ENCODE results near the gene G6PC1. TPM values are rescaled to one million over a fixed set of nuclear protein-coding genes. Genes with fewer than 3 reads are reported as not detected.
A peak's percentile ranks its signal among the peaks of the same experiment; 100 is the strongest.

The G6PC1 gene
- total RNA-seq, 6 experiments from 2014 or later: 64.5 to 505 (median 185) TPM

- no peaks in the 10 kb centered on the region for H3K4me1 ChIP-seq
- intact Hi-C loops (cut with DNase I): no loop called here
- no peaks in the 10 kb centered on the region for H3K27me3 ChIP-seq
- TF ChIP-seq, protein P1, sequence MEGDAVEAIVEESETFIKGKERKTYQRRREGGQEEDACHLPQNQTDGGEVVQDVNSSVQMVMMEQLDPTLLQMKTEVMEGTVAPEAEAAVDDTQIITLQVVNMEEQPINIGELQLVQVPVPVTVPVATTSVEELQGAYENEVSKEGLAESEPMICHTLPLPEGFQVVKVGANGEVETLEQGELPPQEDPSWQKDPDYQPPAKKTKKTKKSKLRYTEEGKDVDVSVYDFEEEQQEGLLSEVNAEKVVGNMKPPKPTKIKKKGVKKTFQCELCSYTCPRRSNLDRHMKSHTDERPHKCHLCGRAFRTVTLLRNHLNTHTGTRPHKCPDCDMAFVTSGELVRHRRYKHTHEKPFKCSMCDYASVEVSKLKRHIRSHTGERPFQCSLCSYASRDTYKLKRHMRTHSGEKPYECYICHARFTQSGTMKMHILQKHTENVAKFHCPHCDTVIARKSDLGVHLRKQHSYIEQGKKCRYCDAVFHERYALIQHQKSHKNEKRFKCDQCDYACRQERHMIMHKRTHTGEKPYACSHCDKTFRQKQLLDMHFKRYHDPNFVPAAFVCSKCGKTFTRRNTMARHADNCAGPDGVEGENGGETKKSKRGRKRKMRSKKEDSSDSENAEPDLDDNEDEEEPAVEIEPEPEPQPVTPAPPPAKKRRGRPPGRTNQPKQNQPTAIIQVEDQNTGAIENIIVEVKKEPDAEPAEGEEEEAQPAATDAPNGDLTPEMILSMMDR (IDR thresholded peaks at IDR 0.05): peak; percentile 58 to 75 (median 64)
- TF ChIP-seq POLR2A (IDR thresholded peaks at IDR 0.05): no peak
- no peak overlapping the region for H3K4me3 ChIP-seq
- DNase-seq: peak in 1 of 3 donors; percentile 23
- no peak overlapping the region for H3K27ac ChIP-seq
- 34% methylated on average over 9 of the region's 9 CpGs for WGBS (ENCODE audit: insufficient coverage, low coverage, low lambda C conversion rate, missing lambda C conversion rate)
- ATAC-seq: peak; percentile 81 to 90 (median 84)
- H3K36me3 ChIP-seq: no peaks in the 10 kb centered on the region
- no peaks in the 10 kb centered on the region for H3K9me3 ChIP-seq
These were observed 37.4 kb downstream of the G6PC1 start for GRCh38 chr17:42937712-42938596.

DNA sequence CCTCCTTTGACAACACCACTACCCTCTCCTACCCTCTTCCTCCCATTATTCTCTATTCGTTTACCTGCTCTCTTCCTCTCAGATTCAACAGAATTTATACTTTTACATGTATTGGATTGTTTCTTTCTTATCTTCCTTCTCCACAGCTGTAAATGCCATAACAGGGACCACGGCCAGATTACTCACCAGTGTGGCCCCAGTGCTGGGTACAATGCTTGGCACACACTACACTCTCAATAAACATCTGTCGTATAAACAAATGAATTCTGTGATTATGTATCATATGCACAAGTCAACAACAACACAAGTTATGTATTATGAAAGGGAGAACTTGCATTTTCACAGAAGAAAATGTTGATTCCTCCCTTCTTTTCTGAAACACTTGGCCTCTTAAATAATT lies 43.6 kb downstream of the G6PC1 start:
- Histone ChIP-seq H3K4me1 (no peaks in the 10 kb centered on the region), H3K36me3 (peaks cover 0 to 5% (median 0%) of the 10 kb centered on the region in 4 donors), H3K27ac (no peak overlapping the region), H3K9me3 (no peaks in the 10 kb centered on the region), H3K27me3 (no peaks in the 10 kb centered on the region), H3K4me3 (no peak overlapping the region)
- no peak for TF ChIP-seq POLR2A (IDR thresholded peaks at IDR 0.05)
- TF ChIP-seq, protein P1 (IDR thresholded peaks at IDR 0.05): no peak
- intact Hi-C loops (cut with DNase I): no loop called here
- WGBS (ENCODE audit: insufficient coverage, low coverage, low lambda C conversion rate, missing lambda C conversion rate): 36% methylated on average over 3 of the region's 3 CpGs
- DNase-seq (no peak), ATAC-seq (no peak)

DNA sequence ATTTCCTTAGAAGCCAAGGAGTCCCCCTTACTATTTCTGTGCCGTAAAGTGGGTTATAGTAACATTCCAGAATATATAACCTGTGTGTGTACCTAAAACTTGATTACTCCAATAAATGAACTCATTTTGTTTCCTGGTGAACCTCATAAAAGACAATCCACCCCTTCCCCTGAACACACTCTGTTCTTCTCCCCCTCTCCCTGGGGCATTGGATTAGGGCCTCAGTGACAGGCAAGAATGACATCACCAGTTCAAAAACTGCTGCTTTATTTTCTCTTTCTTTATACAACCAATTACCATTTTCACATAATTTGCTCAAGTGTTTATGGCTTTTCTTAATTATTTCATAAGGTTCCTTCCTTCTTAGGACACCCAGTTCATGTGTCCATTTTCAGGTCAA lies 46.2 kb downstream of the G6PC1 start:
- ATAC-seq: no peak
- Histone ChIP-seq H3K4me1 (no peaks in the 10 kb centered on the region), H3K9me3 (no peaks in the 10 kb centered on the region), H3K27ac (no peak overlapping the region), H3K27me3 (no peaks in the 10 kb centered on the region), H3K4me3 (no peak overlapping the region), H3K36me3 (peaks cover 0 to 20% (median 3%) of the 10 kb centered on the region in 4 donors)
- WGBS (ENCODE audit: insufficient coverage, low coverage, low lambda C conversion rate, missing lambda C conversion rate): 67% methylated on average over 1 of the region's 1 CpG
- DNase-seq: no peak
- TF ChIP-seq POLR2A (IDR thresholded peaks at IDR 0.05): no peak
- TF ChIP-seq, protein P1 (IDR thresholded peaks at IDR 0.05): no peak
- intact Hi-C loops (cut with DNase I): no loop called here

DNA sequence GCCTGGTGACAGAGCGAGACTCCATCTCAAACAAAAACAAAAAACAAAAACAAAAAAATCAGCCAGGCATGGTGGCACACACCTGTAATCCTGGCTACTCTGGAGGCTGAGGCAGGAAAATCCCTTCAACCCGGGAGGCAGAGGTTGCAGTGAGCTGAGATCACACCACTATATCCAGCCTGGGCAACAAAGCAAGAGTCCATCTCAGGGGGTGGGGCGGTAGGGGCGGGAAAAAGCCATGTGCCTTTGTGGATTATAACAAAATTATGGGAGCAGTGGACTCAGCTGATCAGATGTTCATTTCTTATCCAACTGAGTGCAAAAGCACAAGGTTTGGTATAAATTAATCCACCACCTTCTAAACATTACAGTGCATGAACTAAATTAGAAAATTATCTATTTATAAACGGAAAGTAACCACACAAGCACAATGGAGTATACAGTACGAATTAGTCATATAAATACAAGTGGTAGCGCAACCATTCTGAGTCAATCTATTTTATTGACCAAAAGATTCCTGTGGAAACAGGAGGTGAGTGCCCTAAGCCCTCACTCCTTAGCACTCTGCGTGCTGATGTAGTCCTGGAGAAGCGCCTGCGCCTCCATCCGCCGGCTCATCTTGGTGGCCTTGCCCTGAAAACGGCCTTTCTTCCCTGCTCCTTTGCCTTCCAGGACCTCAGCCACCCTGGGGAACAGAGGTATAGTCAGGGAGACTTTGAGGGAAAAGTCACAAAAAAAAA lies 49.6 kb downstream of the G6PC1 start:
- DNase-seq: no peak
- Histone ChIP-seq H3K36me3 (peaks cover 0 to 52% (median 17%) of the 10 kb centered on the region in 4 donors), H3K27ac (no peak overlapping the region), H3K27me3 (no peaks in the 10 kb centered on the region), H3K9me3 (no peaks in the 10 kb centered on the region), H3K4me1 (no peaks in the 10 kb centered on the region), H3K4me3 (no peak overlapping the region)
- ATAC-seq: no peak
- WGBS (ENCODE audit: insufficient coverage, low coverage, low lambda C conversion rate, missing lambda C conversion rate): 92% methylated on average over 12 of the region's 13 CpGs
- TF ChIP-seq, protein P1 (IDR thresholded peaks at IDR 0.05): no peak
- TF ChIP-seq POLR2A (IDR thresholded peaks at IDR 0.05): no peak
- intact Hi-C loops (cut with DNase I): no loop called here

Small RNA genes lying within 50 kb of the gene (small RNA-seq; reads per million reads assigned to genes)
- gene RF00561: 0 reads per million in 2 experiments
- gene RNU6-287P: 0 reads per million in 2 experiments

Other genes with a start within 250 kb of the G6PC1 start
- 10 to 100 TPM in 1 of 6 experiments, 1 to 10 TPM in 5; 6.8 to 10.7 (median 7.5) TPM for gene TUBG2, start 241.5 kb upstream of the G6PC1 start, total RNA-seq
- 10 to 100 TPM in 5 of 6 experiments, 1 to 10 TPM in 1; 8.1 to 23.7 (median 11.2) TPM for gene PLEKHH3, start 223.8 kb upstream of the G6PC1 start, total RNA-seq
- under 1 TPM in 3 of 6 experiments, not detected in 3; 0.21 to 0.34 (median 0.31) TPM for gene CCR10, start 219.0 kb upstream of the G6PC1 start, total RNA-seq
- gene CNTNAP1, start 218.3 kb upstream of the G6PC1 start, total RNA-seq: 1 to 10 TPM in 1 of 6 experiments, under 1 TPM in 5; 0.42 to 1.8 (median 0.56) TPM
- 10 to 100 TPM in 3 of 6 experiments, 1 to 10 TPM in 3; 5.5 to 16.5 (median 10.8) TPM for gene EZH1, start 155.8 kb upstream of the G6PC1 start, total RNA-seq
- gene RAMP2, start 139.6 kb upstream of the G6PC1 start, total RNA-seq: 1 to 10 TPM; 1.9 to 9.4 (median 4.4) TPM
- gene VPS25, start 127.3 kb upstream of the G6PC1 start, total RNA-seq: 10 to 100 TPM; 28.3 to 47.0 (median 33.6) TPM
- gene WNK4, start 120.2 kb upstream of the G6PC1 start, total RNA-seq: 1 to 10 TPM in 1 of 6 experiments, under 1 TPM in 2, not detected in 3; 0.12 to 1.1 (median 0.22) TPM
- gene COA3, start 102.1 kb upstream of the G6PC1 start, total RNA-seq: 100 to 1,000 TPM in 1 of 6 experiments, 10 to 100 TPM in 5; 50.4 to 118 (median 68.3) TPM
- gene CNTD1, start 101.9 kb upstream of the G6PC1 start, total RNA-seq: under 1 TPM in 1 of 6 experiments, not detected in 5; 0.15 TPM
- gene BECN1, start 76.5 kb upstream of the G6PC1 start, total RNA-seq: 10 to 100 TPM; 29.6 to 48.8 (median 37.4) TPM
- 10 to 100 TPM; 33.6 to 72.1 (median 42.8) TPM for gene PSME3, start 67.4 kb upstream of the G6PC1 start, total RNA-seq
- 1 to 10 TPM in 4 of 6 experiments, under 1 TPM in 2; 0.62 to 2.0 (median 1.4) TPM for gene AOC2, start 56.2 kb upstream of the G6PC1 start, total RNA-seq
- 10 to 100 TPM in 2 of 6 experiments, 1 to 10 TPM in 4; 3.9 to 14.9 (median 7.1) TPM for gene AOC3, start 49.6 kb upstream of the G6PC1 start, total RNA-seq
- 10 to 100 TPM; 12.3 to 22.1 (median 17.9) TPM for gene AARSD1, start 63.7 kb downstream of the G6PC1 start, total RNA-seq
- gene PTGES3L, start 79.3 kb downstream of the G6PC1 start, total RNA-seq: not detected
- gene RUNDC1, start 79.8 kb downstream of the G6PC1 start, total RNA-seq: 1 to 10 TPM; 3.6 to 5.1 (median 4.6) TPM
- gene RPL27, start 97.6 kb downstream of the G6PC1 start, total RNA-seq: 100 to 1,000 TPM; 229 to 528 (median 316) TPM
- gene IFI35, start 106.0 kb downstream of the G6PC1 start, total RNA-seq: 10 to 100 TPM; 14.1 to 23.3 (median 18.1) TPM
- gene VAT1, start 121.6 kb downstream of the G6PC1 start, total RNA-seq: 10 to 100 TPM; 38.2 to 51.6 (median 43.3) TPM
- 1 to 10 TPM in 2 of 6 experiments, under 1 TPM in 4; 0.09 to 3.3 (median 0.64) TPM for gene RND2, start 124.4 kb downstream of the G6PC1 start, total RNA-seq
- 1 to 10 TPM; 3.1 to 6.7 (median 3.9) TPM for gene BRCA1, start 224.6 kb downstream of the G6PC1 start, total RNA-seq